HG03196 (cell line): ENCODE data around the gene TBRG4.
"Not testable (repeated sequence)": the region's sequence is repeated elsewhere in the genome, so short reads cannot be mapped to it uniquely, and the experiment has no call there.

Experiments used
- ATAC-seq: cut with Tn5 transposase; IDR thresholded peaks from one replicate; pipeline ENCODE4 v1.9.1; 2021; ENCODE audit not compliant: unreplicated experiment

TBRG4 gene

GRCh38 chr7:45111298-45112223, at the start of gene TBRG4:
Gene TBRG4 (minus strand): TSS chr7:45111697. CDS start chr7:45109237, 2,460 bp downstream.
- ATAC-seq: peak; percentile 91

GRCh38 chr7:45161138-45161537, 49.6 kb upstream of the TBRG4 start:
- no peak for ATAC-seq

- ATAC-seq: no peak
Observed at GRCh38 chr7:45160417-45160881, 49.0 kb upstream of the TBRG4 start.

GRCh38 chr7:45159296-45159695, 47.8 kb upstream of the TBRG4 start:
- no peak for ATAC-seq

- ATAC-seq: no peak
Observed at GRCh38 chr7:45158471-45158870, 47.0 kb upstream of the TBRG4 start.

- ATAC-seq: no peak
Observed at GRCh38 chr7:45157653-45158401, 46.3 kb upstream of the TBRG4 start, which contains the start of gene RAMP3. Gene RAMP3 (plus strand): TSS chr7:45157791. CDS start chr7:45157829, 38 bp downstream.

GRCh38 chr7:45157286-45157652, 45.8 kb upstream of the TBRG4 start:
- no peak for ATAC-seq

- ATAC-seq: no peak
Observed at GRCh38 chr7:45156516-45157272, 45.2 kb upstream of the TBRG4 start.

- no peak for ATAC-seq
Observed at GRCh38 chr7:45155941-45156340, 44.4 kb upstream of the TBRG4 start.

GRCh38 chr7:45155357-45155900, 43.9 kb upstream of the TBRG4 start:
- ATAC-seq: no peak

- not testable (repeated sequence) for ATAC-seq
Observed at GRCh38 chr7:45153861-45154260, 42.4 kb upstream of the TBRG4 start.

GRCh38 chr7:45153233-45153632, 41.7 kb upstream of the TBRG4 start:
- no peak for ATAC-seq

GRCh38 chr7:45151967-45152366, 40.5 kb upstream of the TBRG4 start:
- ATAC-seq: no peak

- no peak for ATAC-seq
Observed at GRCh38 chr7:45151131-45151684, 39.7 kb upstream of the TBRG4 start.

GRCh38 chr7:45150199-45150598, 38.7 kb upstream of the TBRG4 start:
- no peak for ATAC-seq

- no peak for ATAC-seq
Observed at GRCh38 chr7:45149606-45150005, 38.1 kb upstream of the TBRG4 start.

- no peak for ATAC-seq
Observed at GRCh38 chr7:45148653-45148973, 37.1 kb upstream of the TBRG4 start.

GRCh38 chr7:45147858-45148652, 36.6 kb upstream of the TBRG4 start:
- no peak for ATAC-seq

GRCh38 chr7:45146531-45147379, 35.3 kb upstream of the TBRG4 start:
- ATAC-seq: no peak
